OCI-LY3 (cell line): ENCODE results near the gene TDRD7.
"Not testable (repeated sequence)": the region's sequence is repeated elsewhere in the genome, so short reads cannot be mapped to it uniquely, and the experiment has no call there.

Source experiments
- H2AFZ ChIP-seq: fragments of 200-600, 300-600 bp; shearing (Covaris generic); 2 replicates; pipeline ENCODE4 v1.6.0; 2014; ENCODE audit warnings: antibody characterized with exemption, low read depth, low read length
- H3K27ac ChIP-seq: fragments of 200-600, 300-600 bp; sonication (generic); 2 replicates; pipeline ENCODE4 v1.5.1; 2014; ENCODE audit warnings: mild to moderate bottlenecking, low read length, moderate library complexity, mixed read lengths
- H3K27me3 ChIP-seq: fragments of 200-600, 300-600 bp; sonication (generic); 2 replicates; pipeline ENCODE4 v1.6.1; 2014; ENCODE audit warnings: low read depth, low read length, mixed read lengths
- H3K36me3 ChIP-seq: fragments of 200-600, 300-600 bp; sonication (generic); replicated peaks from 2 replicates; pipeline ENCODE3; 2014; ENCODE audit warnings: low read depth, low read length, mixed read lengths
- H3K4me1 ChIP-seq: fragments of 300-600, 200-600 bp; sonication (generic); 2 replicates; pipeline ENCODE4 v1.6.1; 2014; ENCODE audit warnings: low read length, mixed read lengths
- H3K4me2 ChIP-seq: fragments of 200-600, 300-600 bp; sonication (generic); 2 replicates; pipeline ENCODE4 v1.6.1; 2014; ENCODE audit warnings: low read length, mixed read lengths
- H3K4me3 ChIP-seq: fragments of 300-600, 200-600 bp; sonication (generic); 2 replicates; pipeline ENCODE4 v1.5.1; 2014; ENCODE audit warnings: antibody characterized with exemption, mild to moderate bottlenecking, low read length, moderate library complexity
- H3K79me2 ChIP-seq: fragments of 300-600, 200-600 bp; shearing (Covaris generic); 2 replicates; pipeline ENCODE4 v1.6.1; 2014; ENCODE audit warnings: mild to moderate bottlenecking, low read length, mixed read lengths
- H3K9ac ChIP-seq: fragments of 300-600, 200-600 bp; shearing (Covaris generic); 2 replicates; pipeline ENCODE4 v1.6.0; 2014; ENCODE audit warnings: mild to moderate bottlenecking, low read length, moderate library complexity
- H3K9me3 ChIP-seq: fragments of 200-600, 300-600 bp; shearing (Covaris generic); 2 replicates; pipeline ENCODE4 v1.6.1; 2014; ENCODE audit warnings: low read length, mixed read lengths; ENCODE audit not compliant: insufficient read depth
- H4K20me1 ChIP-seq: fragments of 200-600, 300-600 bp; sonication (generic); 2 replicates; pipeline ENCODE4 v1.6.1; 2016; ENCODE audit warnings: low read length, mixed read lengths; ENCODE audit not compliant: insufficient read depth
- CTCF ChIP-seq: fragments of 200-600, 300-600 bp; sonication (generic); IDR thresholded peaks from 2 replicates; pipeline ENCODE4 v1.5.1; 2014; ENCODE audit warnings: antibody characterized with exemption, low read length, low read depth
- EZH2phosphoT487 ChIP-seq: fragments of 200-600 bp; shearing (Covaris generic); IDR thresholded peaks from 2 replicates; pipeline ENCODE4 v1.6.1; 2018; ENCODE audit warnings: antibody characterized with exemption, mixed run types, low read depth

Gene TDRD7

GRCh38 chr9:97487107-97487506 lies 75.2 kb downstream of the TDRD7 start:
- H4K20me1 ChIP-seq: no peaks in the 10 kb centered on the region
- H3K9me3 ChIP-seq: 0 out of 2 replicates have a peak, but pooled peaks cover 7% of the 10 kb centered on the region
- no peaks in the 10 kb centered on the region for H3K27me3 ChIP-seq
- no peak overlapping the region for H2AFZ ChIP-seq
- H3K9ac ChIP-seq: no peak overlapping the region
- no peak overlapping the region for H3K4me2 ChIP-seq
- H3K36me3 ChIP-seq: peaks cover 28% of the 10 kb centered on the region
- H3K4me1 ChIP-seq: no peaks in the 10 kb centered on the region
- no peak overlapping the region for H3K4me3 ChIP-seq
- H3K27ac ChIP-seq: no peak overlapping the region
- H3K79me2 ChIP-seq: no peaks in the 10 kb centered on the region
- TF ChIP-seq EZH2phosphoT487 (no peak), CTCF (no peak)

- Histone ChIP-seq H3K79me2 (no peaks in the 10 kb centered on the region), H3K9ac (no peak overlapping the region), H3K4me1 (no peaks in the 10 kb centered on the region), H3K27me3 (no peaks in the 10 kb centered on the region), H2AFZ (no peak overlapping the region), H3K36me3 (peaks cover 22% of the 10 kb centered on the region), H3K9me3 (0 out of 2 replicates have a peak, but pooled peaks cover 2% of the 10 kb centered on the region), H3K4me2 (no peak overlapping the region), H4K20me1 (no peaks in the 10 kb centered on the region), H3K27ac (no peak overlapping the region), H3K4me3 (no peak overlapping the region)
- TF ChIP-seq EZH2phosphoT487: no peak
- no peak for TF ChIP-seq CTCF
Measured at GRCh38 chr9:97487861-97488260, 76.0 kb downstream of the TDRD7 start.

GRCh38 chr9:97491216-97491999 lies 79.5 kb downstream of the TDRD7 start:
- H2AFZ ChIP-seq: no peak overlapping the region
- H3K79me2 ChIP-seq: no peaks in the 10 kb centered on the region
- H3K4me3 ChIP-seq: no peak overlapping the region
- no peak overlapping the region for H3K4me2 ChIP-seq
- TF ChIP-seq CTCF: no peak
- TF ChIP-seq EZH2phosphoT487: no peak
- no peaks in the 10 kb centered on the region for H3K9me3 ChIP-seq
- H3K4me1 ChIP-seq: no peaks in the 10 kb centered on the region
- no peaks in the 10 kb centered on the region for H3K27me3 ChIP-seq
- H3K9ac ChIP-seq: no peak overlapping the region
- H4K20me1 ChIP-seq: no peaks in the 10 kb centered on the region
- no peak overlapping the region for H3K27ac ChIP-seq
- H3K36me3 ChIP-seq: peaks cover 20% of the 10 kb centered on the region

GRCh38 chr9:97497558-97498375 lies 85.9 kb downstream of the TDRD7 start:
- Histone ChIP-seq H3K27me3 (peaks cover 23% of the 10 kb centered on the region), H3K36me3 (peaks cover 11% of the 10 kb centered on the region)
- not testable (repeated sequence) for H3K9me3 ChIP-seq, H3K27ac ChIP-seq, H3K9ac ChIP-seq, H3K4me3 ChIP-seq, H3K4me1 ChIP-seq, H3K79me2 ChIP-seq, H4K20me1 ChIP-seq, H2AFZ ChIP-seq, H3K4me2 ChIP-seq

GRCh38 chr9:97498846-97499245 lies 87.0 kb downstream of the TDRD7 start:
- H3K27ac ChIP-seq, H3K4me3 ChIP-seq, H3K79me2 ChIP-seq, H3K4me2 ChIP-seq, H2AFZ ChIP-seq, H3K9me3 ChIP-seq, H4K20me1 ChIP-seq, H3K9ac ChIP-seq, H3K4me1 ChIP-seq: not testable (repeated sequence)
- H3K27me3 ChIP-seq: peaks cover 34% of the 10 kb centered on the region
- H3K36me3 ChIP-seq: peaks cover 11% of the 10 kb centered on the region
